Thymus (tissue), 11 donors: ENCODE data around the gene COMTD1. TPM values are rescaled to one million over a fixed set of nuclear protein-coding genes. Genes with fewer than 3 reads are reported as not detected.

Source experiments
- DNase-seq, 9 donors: peaks; one replicate each; pipeline ENCODE4 v3.0.0-alpha.2; 2013; ENCODE audit warnings: low spot score in 9 of 9, low read depth in 6 of 9, missing footprints in 1 of 9
- H3K27ac ChIP-seq, 2 donors: one replicate each; pipeline ENCODE4 v1.5.1; 2013; ENCODE audit warnings: control low read depth in 1 of 2, low read depth in 1 of 2, low read length in 1 of 2, mild to moderate bottlenecking in 1 of 2, moderate library complexity in 1 of 2
- H3K27me3 ChIP-seq, 2 donors: one replicate each; pipeline ENCODE4 v1.5.1; 2013; ENCODE audit warnings: low read length in 1 of 2; ENCODE audit not compliant: control insufficient read depth in 2 of 2, insufficient read depth in 1 of 2
- H3K36me3 ChIP-seq, 2 donors: one replicate each; pipeline ENCODE4 v1.5.1; 2013; ENCODE audit warnings: low read length in 1 of 2, mild to moderate bottlenecking in 1 of 2, moderate library complexity in 1 of 2; ENCODE audit not compliant: control insufficient read depth in 2 of 2, insufficient read depth in 2 of 2
- H3K4me1 ChIP-seq, 2 donors: one replicate each; pipeline ENCODE4 v1.5.1; 2013; ENCODE audit warnings: low read length in 2 of 2; ENCODE audit not compliant: control insufficient read depth in 2 of 2, insufficient read depth in 2 of 2
- H3K4me3 ChIP-seq, 2 donors: one replicate each; pipeline ENCODE4 v1.5.1; 2013; ENCODE audit warnings: low read length in 2 of 2, control low read depth in 1 of 2, mild to moderate bottlenecking in 1 of 2
- H3K9me3 ChIP-seq, 2 donors: one replicate each; pipeline ENCODE4 v1.5.1; 2013; ENCODE audit warnings: low read length in 1 of 2, mild to moderate bottlenecking in 1 of 2; ENCODE audit not compliant: control insufficient read depth in 2 of 2, insufficient read depth in 1 of 2
- WGBS: extraction: QIAGEN DNeasy Blood & Tissue Kit; methylation state at CpG from one replicate; pipeline ENCODE4 v1.1.7; 2013; 5-methylcytosine and 5-hydroxymethylcytosine counted together
- polyA plus RNA-seq: library from polyadenylated mRNA; stranded (reverse); fragments of 200-250 nt; gene quantifications from one replicate; pipeline ENCODE4 v1.2.3, GENCODE V29; 2013
- total RNA-seq: library from RNA; stranded (reverse); fragments of 120-200 nt; gene quantifications from one replicate; pipeline ENCODE4 v1.2.4, GENCODE V29; 2013
- donor health status: healthy.

Gene COMTD1
- total and polyA plus RNA-seq, 2 donors: 11.8 to 40.7 TPM

DNA sequence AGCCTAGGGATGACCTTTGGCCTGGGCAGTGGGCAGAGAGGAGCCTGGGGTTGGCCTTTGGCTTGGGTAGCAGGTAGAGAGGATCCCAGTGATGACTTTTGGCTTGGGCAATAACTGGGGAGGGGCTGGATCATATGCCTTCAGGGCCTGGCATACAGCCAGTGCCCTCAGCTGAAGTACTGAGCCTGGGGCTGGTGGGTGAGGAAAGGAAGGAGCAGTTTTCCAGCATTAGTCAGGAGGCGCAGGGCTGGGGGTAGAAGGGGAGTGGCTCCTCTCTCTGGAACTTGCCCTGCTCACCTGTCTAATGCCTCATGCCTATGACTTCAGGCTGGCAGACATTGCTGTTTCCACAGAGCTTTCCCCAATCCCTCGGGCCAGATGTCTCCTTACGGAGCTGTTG is 15.2 kb upstream of the COMTD1 start:
- DNase-seq: no peak
- Histone ChIP-seq H3K27me3 (no peaks in the 10 kb centered on the region), H3K4me1 (no peaks in the 10 kb centered on the region), H3K9me3 (peaks cover 2 to 6% of the 10 kb centered on the region in 2 donors), H3K36me3 (no peaks in the 10 kb centered on the region), H3K27ac (no peak overlapping the region), H3K4me3 (no peak overlapping the region)
- over 99% methylated on average over 3 of the region's 3 CpGs for WGBS

DNA sequence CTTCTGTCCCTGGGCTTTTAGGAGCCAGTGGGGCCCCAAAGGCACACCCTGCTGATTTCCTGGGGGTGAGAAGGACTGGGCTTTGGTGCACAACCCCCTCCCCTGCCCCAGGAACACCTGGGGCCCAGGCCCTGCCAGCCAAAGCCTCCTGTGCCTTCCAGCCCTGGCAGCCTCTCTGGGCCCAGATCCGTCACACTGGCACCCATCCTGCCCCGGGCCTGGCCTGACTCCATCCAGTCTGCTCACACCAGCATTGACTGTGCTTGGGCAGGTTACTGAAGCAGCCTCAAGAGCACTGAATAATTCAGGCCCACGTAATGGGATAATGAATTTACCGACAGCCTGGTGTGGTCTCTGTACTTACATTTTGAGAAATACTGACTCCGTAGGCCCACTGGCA is 12.0 kb upstream of the COMTD1 start:
- no peak overlapping the region for H3K4me3 ChIP-seq
- no peaks in the 10 kb centered on the region for H3K9me3 ChIP-seq
- H3K27ac ChIP-seq: no peak overlapping the region
- DNase-seq: no peak
- no peaks in the 10 kb centered on the region for H3K36me3 ChIP-seq
- H3K4me1 ChIP-seq: no peaks in the 10 kb centered on the region
- H3K27me3 ChIP-seq: no peaks in the 10 kb centered on the region
- 96% methylated on average over 5 of the region's 5 CpGs for WGBS

DNA sequence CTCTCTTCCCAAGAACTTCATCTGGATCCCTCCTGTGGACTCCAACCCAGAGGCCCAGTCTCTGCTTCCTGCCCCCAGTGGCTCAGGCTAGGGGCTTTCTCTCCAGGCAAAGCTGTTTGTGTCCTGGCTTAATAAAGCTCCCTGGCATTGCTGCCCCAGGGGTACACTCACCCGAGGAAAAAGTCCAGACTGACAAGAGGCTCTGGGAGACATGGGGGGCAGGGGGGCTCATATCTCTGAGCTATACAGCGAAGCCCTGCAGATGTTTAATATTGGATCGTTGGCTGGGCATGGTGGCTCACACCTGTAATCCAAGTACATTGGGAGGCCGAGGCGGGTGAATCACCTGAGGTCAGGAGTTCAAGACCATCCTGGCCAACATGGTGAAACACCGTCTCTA is 10.7 kb upstream of the COMTD1 start:
- no peaks in the 10 kb centered on the region for H3K4me1 ChIP-seq

DNA sequence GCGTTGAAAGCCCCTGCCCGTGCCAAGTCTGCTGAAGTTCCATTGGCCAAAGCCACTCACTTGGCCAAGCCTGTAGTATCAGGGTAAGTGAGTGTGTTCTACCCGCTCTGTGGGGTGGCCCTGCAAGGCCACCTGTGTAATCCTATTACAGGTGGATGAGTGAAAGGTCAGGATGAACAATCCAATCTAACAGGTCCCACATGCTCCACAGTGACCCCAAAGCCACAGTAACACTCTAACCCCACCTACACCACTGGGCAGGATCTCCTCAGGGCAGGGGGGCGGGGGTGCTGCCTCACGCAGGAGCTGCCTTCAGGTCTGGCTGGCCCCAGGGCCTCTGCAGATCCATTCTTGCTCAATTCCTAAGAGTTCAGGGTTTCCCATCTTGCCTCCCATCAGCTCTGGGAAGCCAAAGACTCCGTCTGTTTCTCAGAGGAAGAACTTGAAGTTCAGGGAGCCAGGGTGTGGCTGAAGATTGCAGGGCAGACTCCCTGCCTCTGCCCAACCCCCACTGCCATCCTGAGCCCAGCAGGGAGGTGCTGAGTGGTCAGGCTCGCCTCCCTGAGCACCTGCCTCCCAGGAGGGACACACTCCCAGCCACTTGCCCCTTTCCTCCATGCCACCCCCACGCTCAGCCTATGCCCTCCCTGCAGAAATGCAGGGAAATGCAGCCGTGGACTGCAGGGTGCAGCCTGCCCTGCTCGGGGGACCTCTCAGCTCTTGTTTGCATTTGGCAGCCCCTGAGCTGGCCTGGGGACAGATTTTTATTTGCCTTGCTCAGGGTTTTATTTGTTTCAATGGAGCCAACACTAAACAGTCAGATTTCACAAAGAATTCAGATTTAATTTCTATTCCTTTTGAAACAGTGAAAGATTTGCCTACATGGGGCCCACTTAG is 9.8 kb upstream of the COMTD1 start:
- H3K27me3 ChIP-seq: no peaks in the 10 kb centered on the region
- no peak overlapping the region for H3K27ac ChIP-seq
- no peak overlapping the region for H3K4me3 ChIP-seq
- no peak for DNase-seq
- H3K36me3 ChIP-seq: no peaks in the 10 kb centered on the region
- H3K4me1 ChIP-seq: no peaks in the 10 kb centered on the region
- H3K9me3 ChIP-seq: no peaks in the 10 kb centered on the region
- WGBS: 95% methylated on average over 10 of the region's 10 CpGs

More for the DNA sequence above, 10.7 kb upstream of the COMTD1 start:
- no peaks in the 10 kb centered on the region for H3K36me3 ChIP-seq
- H3K4me3 ChIP-seq: no peak overlapping the region
- no peak overlapping the region for H3K27ac ChIP-seq
- WGBS: 96% methylated on average over 6 of the region's 6 CpGs
- H3K9me3 ChIP-seq: no peaks in the 10 kb centered on the region
- H3K27me3 ChIP-seq: no peaks in the 10 kb centered on the region
- DNase-seq: no peak

DNA sequence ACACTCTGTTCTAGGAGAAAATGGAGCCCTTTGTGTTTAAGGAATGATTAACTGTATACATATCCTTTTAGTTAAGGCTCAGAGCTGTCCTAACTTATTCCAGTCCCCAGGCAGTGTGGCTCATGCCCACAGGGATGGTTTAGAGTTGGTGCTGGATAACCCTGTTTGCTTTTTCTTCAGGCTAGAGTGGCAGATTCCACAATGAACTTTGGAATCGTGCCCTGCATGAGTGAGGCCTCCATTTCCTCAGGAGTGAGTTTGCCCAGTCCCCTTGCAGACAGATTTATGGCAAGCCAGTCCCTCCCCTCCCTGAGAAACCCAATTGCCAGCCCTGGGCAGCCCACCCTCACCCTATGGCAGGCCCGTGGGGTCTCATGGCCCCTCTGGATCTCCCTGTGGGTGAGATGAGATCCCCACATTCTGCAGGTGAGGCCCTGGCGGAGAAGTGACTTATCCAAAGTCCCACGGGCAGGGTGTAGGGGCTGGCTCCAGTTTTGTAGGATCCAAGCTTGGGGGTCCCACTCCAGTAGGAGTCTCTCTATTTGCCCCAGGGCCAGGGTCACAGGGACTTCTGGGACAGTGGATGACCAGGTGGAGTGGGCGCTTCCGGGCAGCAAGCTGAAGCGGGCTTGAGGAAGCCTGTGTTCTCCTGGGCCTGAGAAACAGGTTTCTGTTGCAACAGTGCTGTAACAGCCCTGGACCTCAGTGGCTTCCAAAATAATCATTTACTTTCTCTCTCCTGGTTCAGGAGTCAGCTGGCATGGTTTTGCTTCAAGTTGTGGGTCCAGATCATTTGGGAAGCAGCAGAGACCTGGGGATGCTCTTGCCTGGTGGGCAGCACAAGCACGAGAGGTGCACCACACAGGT is 9.0 kb upstream of the COMTD1 start:
- Histone ChIP-seq H3K4me1 (no peaks in the 10 kb centered on the region), H3K27me3 (no peaks in the 10 kb centered on the region), H3K36me3 (no peaks in the 10 kb centered on the region), H3K27ac (no peak overlapping the region), H3K4me3 (no peak overlapping the region), H3K9me3 (no peaks in the 10 kb centered on the region)
- 91% methylated on average over 8 of the region's 8 CpGs for WGBS
- DNase-seq: no peak

DNA sequence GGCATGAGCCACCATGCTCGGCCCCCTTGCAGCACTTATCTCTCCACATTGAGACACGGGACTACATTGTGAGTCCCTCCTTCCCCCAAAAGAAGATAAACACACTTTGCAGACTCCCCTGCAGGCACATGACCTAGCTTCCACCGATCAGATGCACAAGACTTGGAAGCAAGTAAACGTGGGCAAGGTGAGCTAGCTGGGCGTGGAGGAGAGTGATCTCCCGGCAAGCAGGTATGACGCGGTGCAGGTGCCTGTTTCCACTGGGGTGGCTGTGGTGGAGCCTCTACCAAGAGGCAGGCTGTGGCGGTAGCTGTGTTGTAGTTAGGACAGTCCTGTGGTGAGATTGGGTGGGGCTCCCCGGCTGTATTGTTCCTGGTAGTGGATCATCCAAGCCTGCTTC is 7.7 kb upstream of the COMTD1 start:
- Histone ChIP-seq H3K4me1 (no peaks in the 10 kb centered on the region), H3K36me3 (no peaks in the 10 kb centered on the region), H3K27me3 (no peaks in the 10 kb centered on the region), H3K9me3 (no peaks in the 10 kb centered on the region), H3K4me3 (no peak overlapping the region), H3K27ac (no peak overlapping the region)
- no peak for DNase-seq
- WGBS: 94% methylated on average over 10 of the region's 10 CpGs

DNA sequence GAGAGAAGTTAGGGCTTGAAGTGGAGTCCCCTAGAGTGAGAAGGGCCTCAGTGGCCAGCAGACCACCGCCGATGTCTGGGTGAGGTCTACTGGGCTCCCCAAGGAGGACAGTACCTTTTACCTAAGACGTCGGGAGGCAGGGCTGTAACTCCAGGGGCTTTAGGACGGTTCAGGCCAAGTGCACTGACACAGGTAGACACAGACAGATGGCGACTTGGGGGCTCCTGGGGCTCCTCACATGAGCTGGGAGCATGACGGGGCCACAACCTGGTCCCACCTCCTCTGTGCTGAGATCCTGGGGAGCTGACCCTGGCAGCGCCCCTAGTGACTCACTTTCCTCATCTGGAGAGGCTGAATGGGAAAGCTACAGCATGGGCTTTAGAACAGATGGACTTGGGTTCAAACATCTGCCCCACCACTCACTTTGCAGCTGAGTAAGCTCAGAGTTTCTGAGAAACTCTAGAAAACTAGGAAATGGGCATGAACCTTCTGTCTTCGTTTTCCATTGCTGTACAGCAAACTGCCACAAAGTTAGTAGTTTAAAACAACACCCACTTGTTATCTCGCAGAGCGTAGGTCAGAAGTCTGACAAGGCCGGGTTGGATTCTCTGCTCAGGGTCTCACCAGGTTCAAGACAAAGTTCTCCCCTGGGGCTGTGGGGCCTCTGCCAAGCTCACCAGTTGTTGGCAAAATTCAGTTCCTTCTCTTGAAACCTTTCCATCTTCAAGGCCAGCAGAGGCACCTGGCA is 4.7 kb upstream of the COMTD1 start:
- H3K27ac ChIP-seq: no peak overlapping the region
- no peak overlapping the region for H3K4me3 ChIP-seq
- DNase-seq: no peak
- no peaks in the 10 kb centered on the region for H3K9me3 ChIP-seq
- no peaks in the 10 kb centered on the region for H3K27me3 ChIP-seq
- 96% methylated on average over 12 of the region's 12 CpGs for WGBS
- H3K36me3 ChIP-seq: no peaks in the 10 kb centered on the region
- peaks cover 0 to 4% of the 10 kb centered on the region in 2 donors for H3K4me1 ChIP-seq

DNA sequence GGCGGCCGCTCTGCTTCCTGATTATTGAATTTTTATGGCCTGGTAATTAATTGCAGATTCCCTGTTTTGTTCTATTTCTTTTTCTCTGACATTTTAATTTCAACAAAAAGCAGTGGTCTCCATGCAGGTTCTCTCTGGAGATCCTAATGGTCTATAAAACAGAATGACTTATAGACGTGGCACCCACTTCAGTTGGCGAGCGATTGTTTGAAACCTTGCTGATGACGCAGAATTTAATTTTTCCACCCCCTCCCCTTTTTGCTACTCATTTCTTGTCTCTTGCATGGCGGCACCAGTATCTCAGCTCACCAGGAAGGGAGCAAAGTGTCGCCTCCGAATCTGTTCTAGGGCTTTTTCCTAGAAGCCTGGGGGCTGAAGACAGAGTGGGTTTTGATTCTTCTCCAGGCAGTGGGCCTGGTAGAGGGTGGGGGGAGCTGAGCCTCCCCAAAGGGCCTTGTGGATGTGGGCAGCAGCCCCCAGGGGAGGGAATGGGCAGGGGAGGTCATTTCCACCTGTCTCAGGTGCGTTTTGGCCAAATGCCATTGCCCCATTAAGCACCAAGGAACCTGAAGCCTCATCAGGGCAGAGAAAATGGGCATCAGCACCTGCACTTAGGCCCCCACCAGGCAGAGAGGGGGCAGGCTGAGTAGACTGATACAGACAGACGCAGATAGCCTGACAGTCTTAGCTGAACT is 3.5 kb upstream of the COMTD1 start:
- Histone ChIP-seq H3K27me3 (no peaks in the 10 kb centered on the region), H3K27ac (no peak overlapping the region), H3K4me1 (peaks cover 0 to 13% of the 10 kb centered on the region in 2 donors), H3K36me3 (no peaks in the 10 kb centered on the region), H3K4me3 (no peak overlapping the region), H3K9me3 (no peaks in the 10 kb centered on the region)
- WGBS: 98% methylated on average over 11 of the region's 11 CpGs
- DNase-seq: no peak
